ENCODE measurements around the gene RAB33B. TPM values are rescaled to one million over a fixed set of nuclear protein-coding genes. Genes with fewer than 3 reads are reported as not detected.
"Not testable (repeated sequence)": the region's sequence is repeated elsewhere in the genome, so short reads cannot be mapped to it uniquely, and the experiment has no call there.

Gene RAB33B
- total RNA-seq, result 10.1 TPM

DNA sequence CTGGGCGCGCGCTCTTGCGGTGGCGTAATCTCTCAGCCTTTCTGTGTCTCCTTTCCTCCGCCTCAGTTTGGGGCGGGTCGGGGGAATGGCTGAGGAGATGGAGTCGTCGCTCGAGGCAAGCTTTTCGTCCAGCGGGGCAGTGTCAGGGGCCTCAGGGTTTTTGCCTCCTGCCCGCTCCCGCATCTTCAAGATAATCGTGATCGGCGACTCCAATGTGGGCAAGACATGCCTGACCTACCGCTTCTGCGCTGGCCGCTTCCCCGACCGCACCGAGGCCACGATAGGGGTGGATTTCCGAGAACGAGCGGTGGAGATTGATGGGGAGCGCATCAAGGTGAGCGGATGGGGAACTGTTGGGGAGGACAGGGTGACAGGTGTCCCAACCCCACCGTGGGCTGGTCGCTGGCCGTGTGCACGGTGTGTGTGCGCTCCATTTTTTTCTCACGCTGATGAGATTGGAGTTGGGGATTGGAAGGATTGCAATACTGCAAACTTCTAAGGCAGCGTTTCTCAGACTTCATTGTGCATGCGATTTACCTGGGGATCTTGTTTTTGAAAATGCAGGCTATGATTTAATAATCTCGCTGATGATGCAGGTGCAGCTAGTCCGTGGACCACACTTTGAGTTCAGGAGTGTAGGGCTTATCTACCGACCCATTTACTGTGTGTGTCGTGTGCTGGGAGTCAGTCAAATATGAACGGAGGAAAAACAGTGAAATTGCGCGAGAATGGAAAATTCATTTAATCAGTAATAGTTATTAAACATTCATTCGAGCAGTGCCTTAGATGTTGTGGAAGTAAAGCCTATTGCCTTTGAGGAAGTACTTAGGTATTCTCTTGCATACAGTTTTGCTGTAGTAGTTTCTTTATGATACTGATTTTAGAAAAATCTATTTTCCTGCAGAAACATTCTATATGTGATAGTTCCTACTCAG lies at the start of gene RAB33B:
TSS of gene RAB33B (plus strand) at position 11 of the 935 bp plus-strand sequence. CDS start at position 86, 75 bp downstream.
- peaks cover 66% of the 10 kb centered on the region for H3K4me1 ChIP-seq
- intact Hi-C loops (cut with DNase I), result no loop called here

DNA sequence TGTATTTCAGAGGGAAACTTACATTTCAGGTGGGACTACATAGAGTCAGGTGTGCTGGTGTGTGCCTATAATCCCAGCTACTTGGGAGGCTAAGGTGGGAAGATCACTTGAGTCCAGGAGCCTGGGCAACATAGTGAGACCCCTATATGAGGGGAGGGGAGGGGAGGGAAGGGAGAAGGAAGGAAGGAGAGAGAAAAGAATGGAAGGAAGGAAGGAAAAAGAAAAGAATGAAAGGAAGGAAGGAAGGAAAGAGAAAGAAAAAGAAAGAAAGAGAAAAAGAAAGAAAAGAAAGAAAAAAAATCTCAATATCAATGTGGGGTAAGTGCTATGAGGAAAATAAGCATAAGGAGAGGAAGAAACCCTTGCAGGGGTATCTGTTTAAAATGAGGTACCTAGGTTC lies 43.6 kb upstream of the RAB33B start:
- H3K9me3 ChIP-seq, result peaks cover 4% of the 10 kb centered on the region
- intact Hi-C loops (cut with DNase I), result no loop called here
- TF ChIP-seq POLR2AphosphoS5 (IDR thresholded peaks at IDR 0.05; ENCODE audit: insufficient read depth in 1 of 2, low read depth in 1 of 2) (no peak), POLR2A (IDR thresholded peaks at IDR 0.05) (no peak)
- TF ChIP-seq, protein P1, sequence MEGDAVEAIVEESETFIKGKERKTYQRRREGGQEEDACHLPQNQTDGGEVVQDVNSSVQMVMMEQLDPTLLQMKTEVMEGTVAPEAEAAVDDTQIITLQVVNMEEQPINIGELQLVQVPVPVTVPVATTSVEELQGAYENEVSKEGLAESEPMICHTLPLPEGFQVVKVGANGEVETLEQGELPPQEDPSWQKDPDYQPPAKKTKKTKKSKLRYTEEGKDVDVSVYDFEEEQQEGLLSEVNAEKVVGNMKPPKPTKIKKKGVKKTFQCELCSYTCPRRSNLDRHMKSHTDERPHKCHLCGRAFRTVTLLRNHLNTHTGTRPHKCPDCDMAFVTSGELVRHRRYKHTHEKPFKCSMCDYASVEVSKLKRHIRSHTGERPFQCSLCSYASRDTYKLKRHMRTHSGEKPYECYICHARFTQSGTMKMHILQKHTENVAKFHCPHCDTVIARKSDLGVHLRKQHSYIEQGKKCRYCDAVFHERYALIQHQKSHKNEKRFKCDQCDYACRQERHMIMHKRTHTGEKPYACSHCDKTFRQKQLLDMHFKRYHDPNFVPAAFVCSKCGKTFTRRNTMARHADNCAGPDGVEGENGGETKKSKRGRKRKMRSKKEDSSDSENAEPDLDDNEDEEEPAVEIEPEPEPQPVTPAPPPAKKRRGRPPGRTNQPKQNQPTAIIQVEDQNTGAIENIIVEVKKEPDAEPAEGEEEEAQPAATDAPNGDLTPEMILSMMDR (IDR thresholded peaks at IDR 0.05), result no peak
- DNase-seq (ENCODE audit: extremely low spot score in 2 of 2), result no peak
- H3K4me1 ChIP-seq, result no peaks in the 10 kb centered on the region
- no peaks in the 10 kb centered on the region for H3K27me3 ChIP-seq
- no peak overlapping the region for H3K4me3 ChIP-seq
- no peaks in the 10 kb centered on the region for H3K36me3 ChIP-seq
- no peak overlapping the region for H3K27ac ChIP-seq

More for the DNA sequence above, at the start of gene RAB33B:
- no peaks in the 10 kb centered on the region for H3K9me3 ChIP-seq
- DNase-seq (ENCODE audit: extremely low spot score in 2 of 2), result peak in 1 of 2 donors; percentile 96
- H3K27ac ChIP-seq, result peak within 1 kb of the TSS; percentile 97
- TF ChIP-seq POLR2AphosphoS5 (IDR thresholded peaks at IDR 0.05; ENCODE audit: insufficient read depth in 1 of 2, low read depth in 1 of 2), result peak in 1 of 2 donors; percentile 87
- TF ChIP-seq POLR2A (IDR thresholded peaks at IDR 0.05), result peak in 1 of 2 donors; percentile 97
- TF ChIP-seq, protein P1 (IDR thresholded peaks at IDR 0.05), result no peak
- no peaks in the 10 kb centered on the region for H3K27me3 ChIP-seq
- peak within 1 kb of the TSS; percentile 86 to 94 for H3K4me3 ChIP-seq
- no peaks in the 10 kb centered on the region for H3K36me3 ChIP-seq

DNA sequence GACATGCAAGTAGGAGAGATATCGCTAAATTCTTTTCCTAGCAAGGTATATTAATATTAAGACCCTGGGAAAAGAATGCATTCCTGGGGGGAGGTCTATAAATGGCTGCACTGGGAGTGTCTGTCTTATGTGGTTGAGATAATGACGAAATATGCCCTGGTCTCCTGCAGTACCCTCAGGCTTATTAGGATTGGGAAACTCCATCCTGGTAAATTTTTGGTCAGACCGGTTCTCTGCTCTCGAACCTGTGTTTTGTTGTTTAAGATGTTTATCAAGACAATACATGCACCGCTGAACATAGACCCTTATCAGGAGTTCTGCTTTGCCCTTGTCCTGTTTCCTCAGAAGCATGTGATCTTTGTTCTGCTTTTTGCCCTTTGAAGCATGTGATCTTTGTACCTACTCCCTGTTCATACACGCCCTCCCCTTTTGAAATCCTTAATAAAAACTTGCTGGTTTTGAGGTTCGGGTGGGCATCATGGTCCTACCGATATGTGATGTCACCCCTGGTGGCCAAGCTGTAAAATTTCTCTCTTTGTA lies 39.2 kb upstream of the RAB33B start:
- H3K4me3 ChIP-seq; H3K27me3 ChIP-seq; DNase-seq (ENCODE audit: extremely low spot score in 2 of 2); H3K36me3 ChIP-seq; H3K27ac ChIP-seq; H3K4me1 ChIP-seq; H3K9me3 ChIP-seq; intact Hi-C loops (cut with DNase I): not testable (repeated sequence)

DNA sequence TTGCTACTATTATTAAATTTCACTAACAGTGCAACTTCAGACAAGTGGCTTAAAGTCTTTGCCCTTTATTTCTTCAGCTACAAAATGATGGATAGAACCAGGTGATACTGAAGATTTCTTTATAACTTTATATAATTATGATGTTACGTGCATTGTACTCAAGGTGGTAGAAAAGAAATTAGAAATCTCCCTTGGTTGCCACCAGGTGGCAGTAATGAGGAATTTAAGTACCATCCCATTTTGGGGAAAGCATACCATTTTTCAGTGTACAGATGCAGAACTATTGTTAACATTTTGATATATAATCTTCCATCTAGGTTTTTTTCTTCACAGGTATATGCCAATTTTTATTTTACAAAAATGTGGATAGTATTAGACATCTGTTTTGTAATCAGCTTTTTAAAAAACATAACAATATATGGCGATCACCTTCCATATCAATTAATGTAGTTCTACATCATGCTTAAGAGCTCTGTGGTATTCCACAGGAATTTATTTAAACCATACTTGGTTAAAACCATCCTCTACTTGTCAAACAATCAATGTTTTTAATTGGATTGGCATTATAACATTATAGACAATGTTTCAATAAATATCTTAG lies 37.7 kb upstream of the RAB33B start:
- Histone ChIP-seq H3K4me3 (no peak overlapping the region), H3K36me3 (peaks cover 0 to 4% of the 10 kb centered on the region in 2 donors), H3K27me3 (no peaks in the 10 kb centered on the region), H3K4me1 (no peaks in the 10 kb centered on the region), H3K9me3 (peaks cover 4% of the 10 kb centered on the region), H3K27ac (no peak overlapping the region)
- TF ChIP-seq POLR2AphosphoS5 (IDR thresholded peaks at IDR 0.05; ENCODE audit: insufficient read depth in 1 of 2, low read depth in 1 of 2), result no peak
- TF ChIP-seq, protein P1 (IDR thresholded peaks at IDR 0.05), result peak; percentile 15 to 53 (median 25)
- intact Hi-C loops (cut with DNase I), result no loop called here
- DNase-seq (ENCODE audit: extremely low spot score in 2 of 2), result no peak

DNA sequence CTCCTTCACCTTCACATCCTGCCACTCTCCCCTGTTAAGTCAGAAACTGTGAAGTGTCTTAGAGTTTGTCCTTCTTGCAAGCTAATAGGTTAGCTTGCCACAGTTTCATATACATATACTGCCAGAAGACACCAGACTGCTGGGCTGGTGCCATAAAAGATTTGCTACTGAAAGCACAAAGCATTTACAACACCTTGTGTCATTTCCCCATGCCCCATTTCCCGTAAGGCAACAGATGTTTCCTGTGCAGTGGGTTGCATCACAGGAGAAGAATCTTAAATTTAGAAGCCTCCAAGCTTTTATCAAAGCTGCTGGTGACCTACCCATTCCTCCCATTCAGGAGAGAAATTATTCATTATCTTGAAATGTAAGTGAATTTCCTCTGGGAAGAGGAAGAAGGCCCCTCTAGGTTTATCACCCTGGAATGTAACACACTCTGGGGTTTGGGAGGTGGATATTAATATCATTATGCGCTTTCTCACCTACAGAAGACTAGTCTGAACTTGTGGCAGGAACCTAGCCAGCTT lies 34.5 kb upstream of the RAB33B start:
- TF ChIP-seq, protein P1 (IDR thresholded peaks at IDR 0.05), result no peak
- TF ChIP-seq POLR2AphosphoS5 (IDR thresholded peaks at IDR 0.05; ENCODE audit: insufficient read depth in 1 of 2, low read depth in 1 of 2), result peak in 1 of 2 donors; percentile 79
- H3K4me1 ChIP-seq, result no peaks in the 10 kb centered on the region
- no peak for DNase-seq (ENCODE audit: extremely low spot score in 2 of 2)
- no peaks in the 10 kb centered on the region for H3K27me3 ChIP-seq
- H3K4me3 ChIP-seq, result no peak overlapping the region
- no peak overlapping the region for H3K27ac ChIP-seq
- peaks cover 2% of the 10 kb centered on the region for H3K9me3 ChIP-seq
- H3K36me3 ChIP-seq, result peaks cover 0 to 4% of the 10 kb centered on the region in 2 donors
- intact Hi-C loops (cut with DNase I), result no loop called here

Data from vagina (tissue), 2 donors.